GM18502 (cell line): ENCODE results near the gene KCNT2.
"Not testable (repeated sequence)": the region's sequence is repeated elsewhere in the genome, so short reads cannot be mapped to it uniquely, and the experiment has no call there.

Experiments
- ATAC-seq: cut with Tn5 transposase; IDR thresholded peaks from one replicate; pipeline ENCODE4 v1.9.1; 2021; ENCODE audit warnings: mild to moderate bottlenecking; ENCODE audit not compliant: unreplicated experiment, poor library complexity

Gene KCNT2

DNA sequence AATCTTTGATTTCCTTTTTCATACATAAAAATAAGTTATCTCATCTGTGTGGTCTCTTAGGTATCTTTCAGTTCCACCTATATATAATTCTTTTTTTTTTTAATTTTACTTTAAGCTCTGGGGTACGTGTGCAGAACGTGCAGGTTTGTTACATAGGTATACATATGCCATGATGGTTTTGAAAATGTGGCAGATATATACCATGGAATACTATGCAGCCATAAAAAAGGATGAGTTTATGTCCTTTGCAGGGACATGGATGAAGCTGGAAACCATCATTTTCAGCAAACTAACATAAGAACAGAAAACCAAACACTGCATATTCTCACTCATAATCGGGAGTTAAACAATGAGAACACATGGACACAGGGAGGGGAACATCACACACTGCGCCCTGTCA lies 345.2 kb downstream of the KCNT2 start:
- ATAC-seq = not testable (repeated sequence)

- ATAC-seq = no peak
Observed at GRCh38 chr1:196260270-196260669, 348.0 kb downstream of the KCNT2 start.

DNA sequence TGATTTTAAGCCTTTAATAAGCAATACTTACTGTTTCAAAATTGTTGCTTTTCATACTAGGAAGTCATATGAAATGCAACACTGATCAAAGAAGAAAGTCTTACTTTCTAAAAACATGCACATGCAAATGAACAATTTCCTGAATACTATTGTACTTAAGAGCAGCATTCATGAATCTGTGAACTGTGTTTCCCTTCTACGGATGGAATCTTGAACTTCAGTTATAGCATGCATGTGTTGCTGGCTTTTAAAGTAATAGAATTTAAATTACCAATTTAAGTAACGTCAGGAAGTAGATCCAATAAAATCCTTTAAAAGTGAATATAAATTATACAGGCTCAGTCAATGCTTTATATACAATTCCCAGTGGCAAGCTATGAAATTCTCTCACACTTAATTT lies 348.9 kb downstream of the KCNT2 start:
- no peak for ATAC-seq

- no peak for ATAC-seq
Observed at GRCh38 chr1:196255762-196256161, 352.5 kb downstream of the KCNT2 start.

DNA sequence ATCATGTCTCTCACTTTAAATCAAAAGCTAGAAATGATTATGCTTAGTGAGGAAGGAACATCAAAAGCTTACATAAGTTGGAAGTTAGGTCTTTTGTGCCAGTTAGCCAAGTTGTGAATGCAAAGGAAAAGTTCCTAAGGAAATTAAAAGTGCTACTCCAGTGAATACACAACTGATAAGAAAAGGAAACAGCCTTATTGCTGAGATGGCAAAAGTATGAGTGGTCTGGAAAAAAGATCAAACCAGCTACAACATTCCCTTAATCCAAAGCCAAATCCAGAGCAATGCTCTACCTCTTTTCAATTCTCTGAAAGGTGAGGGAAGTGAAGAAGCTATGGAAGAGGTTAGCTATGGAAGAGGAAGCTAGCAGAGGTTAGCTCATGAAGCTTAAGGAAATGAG lies 378.7 kb downstream of the KCNT2 start:
- ATAC-seq = no peak

GRCh38 chr1:196214866-196215265 lies 393.4 kb downstream of the KCNT2 start:
- no peak for ATAC-seq

- no peak for ATAC-seq
Observed at GRCh38 chr1:196209983-196210382, 398.3 kb downstream of the KCNT2 start.

- ATAC-seq = no peak
Observed at GRCh38 chr1:196209265-196209664, 399.0 kb downstream of the KCNT2 start.

DNA sequence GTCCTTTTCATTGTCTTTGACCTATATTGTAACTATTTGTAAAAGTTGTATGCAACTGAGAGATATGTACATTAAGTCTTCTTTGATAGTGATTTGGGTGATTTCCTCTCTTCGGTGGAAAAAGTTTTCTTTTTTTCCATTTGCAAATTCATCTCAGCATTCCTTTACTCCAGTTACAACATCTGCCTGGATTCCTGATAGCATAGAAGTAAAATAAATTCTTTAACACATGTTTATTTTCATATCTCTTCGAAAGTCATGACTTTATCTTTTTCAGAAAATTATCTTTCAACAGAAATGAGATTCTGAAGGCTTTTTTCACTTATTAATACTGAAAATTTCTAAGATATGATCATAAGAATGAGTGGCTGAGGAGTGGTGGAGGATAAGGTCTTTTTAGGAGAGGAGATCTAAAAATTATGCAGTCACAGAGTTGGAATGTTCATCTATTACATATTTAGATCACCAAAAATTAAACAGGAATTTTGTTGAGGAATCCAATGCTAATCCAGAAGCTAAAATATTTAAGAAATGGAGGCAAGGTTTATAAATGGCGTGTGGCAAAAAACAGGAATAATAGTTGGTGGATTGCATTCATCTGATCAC lies 400.5 kb downstream of the KCNT2 start:
- no peak for ATAC-seq

GRCh38 chr1:196205882-196206281 lies 402.4 kb downstream of the KCNT2 start:
- ATAC-seq = no peak

- ATAC-seq = no peak
Observed at GRCh38 chr1:196196486-196196885, 411.8 kb downstream of the KCNT2 start.

- ATAC-seq = no peak
Observed at GRCh38 chr1:196193896-196194559, 414.2 kb downstream of the KCNT2 start.

- ATAC-seq = no peak
Observed at GRCh38 chr1:196183941-196184340, 424.3 kb downstream of the KCNT2 start.

- no peak for ATAC-seq
Observed at GRCh38 chr1:196181594-196181878, 426.7 kb downstream of the KCNT2 start.

GRCh38 chr1:196180847-196181593 lies 427.2 kb downstream of the KCNT2 start:
- no peak for ATAC-seq

DNA sequence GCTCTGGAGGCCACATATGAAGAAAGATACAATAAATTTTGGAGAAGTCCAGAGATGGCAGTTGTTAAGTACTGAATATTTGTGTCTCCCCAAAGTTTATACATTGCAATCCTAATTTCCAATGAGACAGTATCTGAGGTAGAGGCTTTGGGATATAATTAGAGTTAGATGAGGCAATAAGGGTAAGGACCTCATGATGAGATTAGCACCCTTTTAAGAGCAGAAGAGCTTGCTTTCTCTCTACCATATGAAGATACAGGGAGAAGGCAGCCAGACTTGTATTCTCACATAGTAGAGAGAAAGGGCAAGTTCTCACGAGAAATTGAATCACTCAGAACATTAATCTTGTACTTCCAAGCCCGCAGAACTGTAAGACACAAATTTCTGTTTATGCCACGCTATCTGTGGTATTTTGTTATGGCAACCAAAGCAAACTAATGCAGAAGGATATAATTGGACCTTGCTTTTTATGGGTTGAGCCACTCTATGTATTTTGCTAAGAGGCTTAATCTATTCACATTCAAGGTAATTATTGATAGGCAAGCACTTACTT lies 430.1 kb downstream of the KCNT2 start:
- ATAC-seq = no peak
